Embryonic facial prominence (tissue), 1 donor: ENCODE data around the gene ZNF335.

Experiments
- DNase-seq: peaks from one replicate; pipeline ENCODE4 v3.0.0-alpha.2; 2016; ENCODE audit errors: extremely low spot score

ZNF335 gene, protein sequence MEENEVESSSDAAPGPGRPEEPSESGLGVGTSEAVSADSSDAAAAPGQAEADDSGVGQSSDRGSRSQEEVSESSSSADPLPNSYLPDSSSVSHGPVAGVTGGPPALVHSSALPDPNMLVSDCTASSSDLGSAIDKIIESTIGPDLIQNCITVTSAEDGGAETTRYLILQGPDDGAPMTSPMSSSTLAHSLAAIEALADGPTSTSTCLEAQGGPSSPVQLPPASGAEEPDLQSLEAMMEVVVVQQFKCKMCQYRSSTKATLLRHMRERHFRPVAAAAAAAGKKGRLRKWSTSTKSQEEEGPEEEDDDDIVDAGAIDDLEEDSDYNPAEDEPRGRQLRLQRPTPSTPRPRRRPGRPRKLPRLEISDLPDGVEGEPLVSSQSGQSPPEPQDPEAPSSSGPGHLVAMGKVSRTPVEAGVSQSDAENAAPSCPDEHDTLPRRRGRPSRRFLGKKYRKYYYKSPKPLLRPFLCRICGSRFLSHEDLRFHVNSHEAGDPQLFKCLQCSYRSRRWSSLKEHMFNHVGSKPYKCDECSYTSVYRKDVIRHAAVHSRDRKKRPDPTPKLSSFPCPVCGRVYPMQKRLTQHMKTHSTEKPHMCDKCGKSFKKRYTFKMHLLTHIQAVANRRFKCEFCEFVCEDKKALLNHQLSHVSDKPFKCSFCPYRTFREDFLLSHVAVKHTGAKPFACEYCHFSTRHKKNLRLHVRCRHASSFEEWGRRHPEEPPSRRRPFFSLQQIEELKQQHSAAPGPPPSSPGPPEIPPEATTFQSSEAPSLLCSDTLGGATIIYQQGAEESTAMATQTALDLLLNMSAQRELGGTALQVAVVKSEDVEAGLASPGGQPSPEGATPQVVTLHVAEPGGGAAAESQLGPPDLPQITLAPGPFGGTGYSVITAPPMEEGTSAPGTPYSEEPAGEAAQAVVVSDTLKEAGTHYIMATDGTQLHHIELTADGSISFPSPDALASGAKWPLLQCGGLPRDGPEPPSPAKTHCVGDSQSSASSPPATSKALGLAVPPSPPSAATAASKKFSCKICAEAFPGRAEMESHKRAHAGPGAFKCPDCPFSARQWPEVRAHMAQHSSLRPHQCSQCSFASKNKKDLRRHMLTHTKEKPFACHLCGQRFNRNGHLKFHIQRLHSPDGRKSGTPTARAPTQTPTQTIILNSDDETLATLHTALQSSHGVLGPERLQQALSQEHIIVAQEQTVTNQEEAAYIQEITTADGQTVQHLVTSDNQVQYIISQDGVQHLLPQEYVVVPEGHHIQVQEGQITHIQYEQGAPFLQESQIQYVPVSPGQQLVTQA (N-terminal part only)

DNA sequence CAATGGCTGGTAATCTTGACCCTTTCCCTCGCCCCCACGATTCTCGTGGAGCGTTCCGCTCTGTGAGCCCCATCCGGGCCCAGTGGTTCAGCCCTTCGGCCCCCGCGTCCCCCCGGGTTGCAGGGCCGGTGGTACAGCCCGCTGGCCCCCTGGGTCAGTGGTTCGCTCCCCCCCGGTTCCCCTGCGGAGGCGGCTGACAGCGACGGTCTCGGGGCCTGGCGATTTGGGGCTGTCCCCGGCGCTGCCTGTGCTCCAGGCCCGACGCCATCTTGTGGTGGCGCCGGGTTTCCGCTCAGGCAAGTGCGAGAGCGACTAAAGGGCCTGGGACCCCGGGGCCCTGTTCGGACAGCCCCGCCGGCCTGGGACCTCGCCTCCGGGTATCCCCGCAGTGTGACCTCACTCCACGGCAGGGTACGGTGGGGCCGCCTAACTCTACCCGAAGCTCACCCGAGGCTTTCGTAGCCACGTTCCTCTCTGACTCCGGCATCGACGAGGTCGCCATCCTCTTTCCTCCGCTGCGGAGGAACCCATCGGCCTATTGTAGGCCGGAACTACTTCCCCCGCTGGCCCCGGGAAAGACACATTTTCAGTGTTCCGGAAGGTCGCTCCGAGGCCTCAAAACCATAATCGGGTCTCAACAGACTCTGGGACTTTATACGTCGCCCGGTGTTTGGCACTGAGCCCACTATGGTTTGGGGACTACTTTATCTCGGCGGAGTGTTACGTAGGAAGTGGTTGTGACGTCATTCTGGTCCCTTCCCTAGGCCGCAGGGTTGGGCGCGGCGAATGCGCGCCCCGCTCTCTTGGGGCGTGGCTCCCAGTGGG, at the start of gene ZNF335:
Gene ZNF335 (minus strand): TSS at position 529 of the 825 bp plus-strand sequence. CDS start 793 bp downstream, outside the sequence.
- DNase-seq: peak; percentile 92

DNA sequence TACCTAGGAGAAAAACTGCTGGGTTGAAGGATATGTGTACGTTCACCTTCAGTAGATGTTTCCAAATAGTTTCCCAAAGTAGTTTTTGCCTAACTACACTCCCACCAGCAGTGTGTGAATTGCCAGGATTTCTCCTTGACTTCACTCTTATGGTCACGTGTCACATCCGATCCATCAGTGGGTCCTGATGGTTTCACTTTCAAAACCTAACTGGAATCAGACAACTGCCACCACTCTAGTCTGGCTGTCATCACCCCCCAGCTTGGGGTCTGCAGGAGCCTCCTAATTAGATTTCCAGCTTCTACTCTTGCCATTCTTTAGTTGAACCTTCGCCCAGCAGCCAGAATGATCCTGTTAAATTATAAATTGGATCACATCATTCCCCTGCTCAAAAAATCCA, 48.6 kb upstream of the ZNF335 start:
- DNase-seq: no peak

DNA sequence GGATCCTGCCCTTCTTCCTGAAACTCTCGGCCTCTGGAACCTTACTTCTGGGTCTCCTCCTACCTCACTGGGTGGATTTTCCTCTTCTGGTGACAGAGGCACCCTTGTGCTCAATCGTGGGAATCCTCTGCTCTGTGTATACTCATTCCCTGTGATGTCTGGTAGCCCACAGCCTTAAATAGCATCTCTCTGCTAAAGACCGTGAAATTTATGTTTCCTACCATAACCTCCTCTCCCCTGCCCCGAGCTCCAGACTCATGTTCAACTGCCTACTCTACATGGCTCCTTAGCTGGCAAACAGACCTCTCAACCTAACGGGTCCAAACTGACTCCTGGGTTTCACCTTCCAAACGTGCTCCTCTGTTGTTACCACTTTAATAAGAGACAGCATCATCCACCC, 46.6 kb upstream of the ZNF335 start:
- no peak for DNase-seq

DNA sequence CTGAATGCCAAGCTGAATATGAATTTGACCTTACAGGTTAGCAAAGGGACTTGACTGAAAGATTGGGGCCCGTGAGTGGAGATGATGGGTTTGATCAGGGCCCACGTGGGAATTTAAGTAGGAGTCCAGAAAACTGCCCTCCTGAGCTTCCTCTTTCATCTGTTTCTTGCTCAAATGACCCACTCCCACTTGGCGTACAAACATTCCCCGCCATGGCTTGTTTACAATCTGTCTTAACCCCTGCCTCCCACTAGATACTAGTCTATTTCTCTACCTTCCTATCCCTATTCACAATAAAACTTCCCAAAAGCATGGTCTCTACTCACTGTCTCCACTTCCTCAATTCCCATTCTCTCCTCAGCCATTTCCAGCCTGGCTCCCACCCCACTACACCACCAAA, 46.1 kb upstream of the ZNF335 start:
- DNase-seq: no peak

DNA sequence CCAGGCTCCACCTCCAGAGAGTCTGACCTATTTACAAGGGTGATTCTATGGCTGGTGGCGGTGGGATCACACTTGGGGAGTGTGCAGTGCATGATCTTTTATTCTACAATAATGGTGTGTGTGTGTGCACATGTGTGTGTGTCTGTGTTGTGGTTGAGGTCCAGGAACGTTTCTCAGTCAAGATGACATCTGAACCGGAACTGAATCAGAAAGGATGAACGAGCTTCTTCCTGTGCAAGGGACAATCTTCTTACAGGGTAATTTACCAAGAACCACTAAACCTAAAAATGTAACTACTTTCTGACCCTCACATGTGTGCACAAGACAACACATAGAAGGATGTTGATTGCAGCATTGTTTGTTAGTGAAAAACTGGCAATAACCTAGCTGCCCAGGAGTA, 45.3 kb upstream of the ZNF335 start:
- DNase-seq: no peak

DNA sequence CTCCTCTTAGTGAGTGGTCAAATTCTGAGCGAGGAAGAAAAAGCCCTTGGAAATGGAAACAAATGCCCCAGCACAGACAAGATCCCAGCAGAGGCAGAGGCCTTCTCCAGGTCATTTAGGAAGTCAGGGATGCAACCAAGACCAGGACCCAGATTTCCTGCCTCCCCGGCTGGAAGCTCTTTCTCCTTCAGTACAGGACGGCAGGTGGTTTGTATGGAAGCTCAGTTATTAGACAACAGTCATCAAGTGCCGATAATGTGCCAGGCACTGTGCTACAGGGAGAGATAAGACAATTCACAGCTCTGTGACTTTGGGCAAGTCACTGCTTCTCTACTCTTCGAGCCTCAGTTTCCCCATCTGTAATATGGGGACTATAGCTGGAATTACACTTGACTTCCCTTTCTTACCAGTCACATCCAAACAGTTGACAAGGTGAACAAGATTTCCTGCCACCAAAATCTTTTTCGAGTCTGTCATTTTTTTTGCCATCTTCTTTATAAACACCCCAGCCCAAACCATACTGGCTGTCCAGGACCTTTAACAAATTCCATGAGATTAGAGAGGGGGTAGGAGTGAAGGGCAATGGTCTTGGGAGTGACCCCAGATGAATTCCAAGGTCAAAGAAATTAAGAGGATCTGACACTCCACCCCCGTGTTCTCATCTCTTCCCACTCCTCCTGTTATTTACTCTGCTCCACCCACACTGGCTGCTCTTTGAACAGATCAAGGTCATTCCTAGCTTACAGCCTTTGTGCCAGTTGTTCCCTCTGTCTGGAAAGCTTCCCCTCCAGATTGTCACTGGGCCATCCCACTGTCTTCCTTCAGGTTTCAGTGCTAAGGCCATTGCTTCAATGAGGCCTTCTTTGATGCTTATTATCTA, 42.8 kb upstream of the ZNF335 start:
- DNase-seq: no peak

DNA sequence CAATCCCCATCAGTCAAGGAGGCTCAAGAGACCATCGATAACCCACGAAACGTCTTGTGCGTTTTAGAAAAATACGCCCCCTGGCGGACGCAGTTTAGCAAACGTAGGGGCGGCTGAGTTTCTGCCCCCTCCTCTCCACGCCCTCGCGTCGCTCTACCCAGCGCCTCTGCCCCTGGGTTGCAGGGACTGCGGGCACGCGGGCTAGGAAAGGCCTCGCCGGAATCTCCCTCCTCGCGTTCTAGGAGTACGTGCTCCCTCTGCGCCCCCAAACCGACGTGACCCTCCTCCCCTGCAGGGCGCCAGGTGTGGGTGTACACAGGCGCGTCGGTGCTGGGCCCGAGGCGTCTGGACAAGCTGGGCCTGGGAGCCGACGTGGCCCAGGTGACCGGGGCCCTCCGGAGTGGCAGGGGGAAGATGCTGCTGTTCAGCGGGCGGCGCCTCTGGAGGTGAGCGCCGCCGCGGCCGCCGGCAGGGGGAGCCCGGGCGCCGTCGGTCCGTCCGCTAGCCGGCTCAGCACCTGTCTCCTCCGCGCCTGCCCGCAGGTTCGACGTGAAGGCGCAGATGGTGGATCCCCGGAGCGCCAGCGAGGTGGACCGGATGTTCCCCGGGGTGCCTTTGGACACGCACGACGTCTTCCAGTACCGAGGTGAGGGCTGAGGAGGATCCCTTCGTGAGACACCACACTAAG, 42.0 kb upstream of the ZNF335 start:
- DNase-seq: no peak

DNA sequence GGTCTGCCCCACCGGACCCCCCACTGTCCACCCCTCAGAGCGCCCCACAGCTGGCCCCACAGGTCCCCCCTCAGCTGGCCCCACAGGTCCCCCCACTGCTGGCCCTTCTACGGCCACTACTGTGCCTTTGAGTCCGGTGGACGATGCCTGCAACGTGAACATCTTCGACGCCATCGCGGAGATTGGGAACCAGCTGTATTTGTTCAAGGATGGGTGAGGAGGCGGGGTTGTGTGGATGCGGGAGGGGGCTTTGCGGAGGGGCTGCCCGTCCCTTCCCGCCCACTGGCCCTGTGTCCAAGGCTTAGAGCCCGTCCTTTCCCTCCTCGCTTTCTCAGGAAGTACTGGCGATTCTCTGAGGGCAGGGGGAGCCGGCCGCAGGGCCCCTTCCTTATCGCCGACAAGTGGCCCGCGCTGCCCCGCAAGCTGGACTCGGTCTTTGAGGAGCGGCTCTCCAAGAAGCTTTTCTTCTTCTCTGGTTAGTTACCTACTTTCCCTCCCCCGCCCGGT, 41.4 kb upstream of the ZNF335 start:
- DNase-seq: no peak

DNA sequence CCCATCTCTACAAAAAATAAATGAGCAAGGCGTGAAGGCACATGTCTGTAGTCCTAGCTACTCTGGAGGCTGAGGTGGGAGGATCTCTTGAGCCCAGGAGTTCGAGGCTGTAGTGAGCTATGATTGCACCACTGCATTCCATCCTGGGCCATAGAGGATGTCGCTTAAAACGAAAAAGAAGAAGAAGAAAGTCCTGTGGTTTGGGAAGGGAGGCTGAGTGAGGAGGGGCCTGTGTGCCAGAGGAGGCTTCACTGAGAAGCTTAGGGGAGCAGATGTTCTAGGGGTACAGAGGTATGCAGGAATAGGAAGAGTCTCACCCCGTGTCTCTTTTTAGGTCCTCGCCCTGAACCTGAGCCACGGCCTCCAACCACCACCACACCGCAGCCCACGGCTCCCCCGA, 40.9 kb upstream of the ZNF335 start:
- no peak for DNase-seq

DNA sequence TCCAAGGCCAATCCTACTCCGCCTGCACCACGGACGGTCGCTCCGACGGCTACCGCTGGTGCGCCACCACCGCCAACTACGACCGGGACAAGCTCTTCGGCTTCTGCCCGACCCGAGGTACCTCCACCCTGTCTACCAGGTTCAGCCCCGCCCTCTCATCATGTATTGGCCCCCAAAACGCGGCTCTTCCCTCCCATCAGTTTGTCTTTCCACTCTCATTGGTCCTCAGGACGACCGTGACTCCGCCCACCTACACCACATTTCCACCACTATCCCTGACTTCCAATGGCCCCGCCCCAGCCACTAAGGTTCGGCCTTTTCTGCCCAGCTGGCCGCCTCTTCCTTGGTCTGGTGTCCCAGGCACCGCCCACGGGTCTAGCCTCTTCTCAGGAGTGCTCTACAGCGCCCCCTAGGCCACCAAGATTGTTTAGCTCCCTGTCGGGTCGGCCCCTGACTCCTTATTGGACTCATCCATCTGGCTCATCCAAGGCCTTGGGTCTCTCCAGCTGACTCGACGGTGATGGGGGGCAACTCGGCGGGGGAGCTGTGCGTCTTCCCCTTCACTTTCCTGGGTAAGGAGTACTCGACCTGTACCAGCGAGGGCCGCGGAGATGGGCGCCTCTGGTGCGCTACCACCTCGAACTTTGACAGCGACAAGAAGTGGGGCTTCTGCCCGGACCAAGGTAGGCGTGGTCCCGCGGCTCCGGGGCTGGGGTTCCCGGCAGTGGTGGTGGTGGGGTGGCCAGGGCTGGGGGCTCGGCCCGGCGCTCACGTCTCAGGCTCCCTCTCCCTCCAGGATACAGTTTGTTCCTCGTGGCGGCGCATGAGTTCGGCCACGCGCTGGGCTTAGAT, 39.9 kb upstream of the ZNF335 start:
- no peak for DNase-seq

DNA sequence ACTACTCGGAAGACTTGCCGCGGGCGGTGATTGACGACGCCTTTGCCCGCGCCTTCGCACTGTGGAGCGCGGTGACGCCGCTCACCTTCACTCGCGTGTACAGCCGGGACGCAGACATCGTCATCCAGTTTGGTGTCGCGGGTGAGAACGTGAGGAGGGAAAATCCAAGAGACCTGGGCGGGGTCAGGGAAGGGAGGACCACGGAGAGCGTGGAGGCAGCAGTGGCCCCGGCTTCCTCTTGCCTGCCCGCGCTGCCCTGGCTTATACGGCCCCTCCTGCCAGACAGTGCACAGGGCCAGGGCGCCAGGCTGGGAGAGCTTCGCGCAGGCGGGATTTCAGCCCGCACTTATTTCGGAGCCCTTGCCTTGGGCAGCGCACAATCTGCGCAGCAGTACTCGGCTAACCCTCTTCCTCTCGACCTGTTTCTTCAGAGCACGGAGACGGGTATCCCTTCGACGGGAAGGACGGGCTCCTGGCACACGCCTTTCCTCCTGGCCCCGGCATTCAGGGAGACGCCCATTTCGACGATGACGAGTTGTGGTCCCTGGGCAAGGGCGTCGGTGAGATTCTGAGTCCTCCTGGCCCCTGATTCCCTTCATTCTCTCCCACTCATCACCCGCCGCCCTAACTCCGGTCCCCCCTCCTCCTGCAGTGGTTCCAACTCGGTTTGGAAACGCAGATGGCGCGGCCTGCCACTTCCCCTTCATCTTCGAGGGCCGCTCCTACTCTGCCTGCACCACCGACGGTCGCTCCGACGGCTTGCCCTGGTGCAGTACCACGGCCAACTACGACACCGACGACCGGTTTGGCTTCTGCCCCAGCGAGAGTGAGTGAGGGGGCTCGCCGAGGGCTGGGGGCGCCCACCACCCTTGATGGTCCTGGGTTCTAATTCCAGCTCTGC, 38.7 kb upstream of the ZNF335 start:
- no peak for DNase-seq

DNA sequence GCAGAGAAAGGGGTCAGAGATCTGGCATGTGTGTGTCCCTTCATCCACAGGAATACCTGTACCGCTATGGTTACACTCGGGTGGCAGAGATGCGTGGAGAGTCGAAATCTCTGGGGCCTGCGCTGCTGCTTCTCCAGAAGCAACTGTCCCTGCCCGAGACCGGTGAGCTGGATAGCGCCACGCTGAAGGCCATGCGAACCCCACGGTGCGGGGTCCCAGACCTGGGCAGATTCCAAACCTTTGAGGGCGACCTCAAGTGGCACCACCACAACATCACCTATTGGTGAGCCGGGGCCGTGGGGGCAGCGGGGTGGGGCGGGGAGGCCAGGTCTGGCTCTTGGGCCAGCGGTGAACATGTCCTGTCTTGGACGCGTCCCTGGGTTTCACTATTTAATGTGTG, 37.8 kb upstream of the ZNF335 start:
- no peak for DNase-seq

DNA sequence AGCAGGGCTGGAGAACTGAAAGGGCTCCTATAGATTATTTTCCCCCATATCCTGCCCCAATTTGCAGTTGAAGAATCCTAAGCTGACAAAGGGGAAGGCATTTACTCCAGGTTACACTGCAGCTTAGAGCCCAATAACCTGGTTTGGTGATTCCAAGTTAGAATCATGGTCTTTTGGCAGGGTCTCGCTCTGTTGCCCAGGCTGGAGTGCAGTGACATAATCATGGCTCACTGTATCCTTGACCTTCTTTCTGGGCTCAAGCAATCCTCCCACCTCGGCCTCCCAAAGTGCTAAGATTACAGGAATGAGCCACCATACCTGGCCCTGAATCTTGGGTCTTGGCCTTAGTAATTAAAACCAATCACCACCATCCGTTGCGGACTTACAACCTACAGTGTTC, 35.7 kb upstream of the ZNF335 start:
- DNase-seq: no peak

DNA sequence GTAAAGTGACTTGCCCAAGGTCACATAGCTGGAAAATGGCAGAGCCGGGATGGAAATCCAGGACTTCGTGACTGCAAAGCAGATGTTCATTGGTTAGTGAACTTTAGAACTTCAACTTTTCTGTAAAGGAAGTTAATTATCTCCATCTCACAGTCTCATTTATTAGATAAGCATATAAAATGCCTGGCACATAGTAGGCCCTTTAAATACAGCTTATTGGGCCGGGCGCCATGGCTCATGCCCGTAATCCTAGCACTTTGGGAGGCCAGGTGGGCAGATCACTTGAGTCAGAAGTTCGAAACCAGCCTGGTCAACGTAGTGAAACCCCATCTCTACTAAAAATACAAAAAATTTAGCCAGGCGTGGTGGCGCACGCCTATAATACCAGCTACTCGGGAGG, 35.0 kb upstream of the ZNF335 start:
- DNase-seq: no peak

DNA sequence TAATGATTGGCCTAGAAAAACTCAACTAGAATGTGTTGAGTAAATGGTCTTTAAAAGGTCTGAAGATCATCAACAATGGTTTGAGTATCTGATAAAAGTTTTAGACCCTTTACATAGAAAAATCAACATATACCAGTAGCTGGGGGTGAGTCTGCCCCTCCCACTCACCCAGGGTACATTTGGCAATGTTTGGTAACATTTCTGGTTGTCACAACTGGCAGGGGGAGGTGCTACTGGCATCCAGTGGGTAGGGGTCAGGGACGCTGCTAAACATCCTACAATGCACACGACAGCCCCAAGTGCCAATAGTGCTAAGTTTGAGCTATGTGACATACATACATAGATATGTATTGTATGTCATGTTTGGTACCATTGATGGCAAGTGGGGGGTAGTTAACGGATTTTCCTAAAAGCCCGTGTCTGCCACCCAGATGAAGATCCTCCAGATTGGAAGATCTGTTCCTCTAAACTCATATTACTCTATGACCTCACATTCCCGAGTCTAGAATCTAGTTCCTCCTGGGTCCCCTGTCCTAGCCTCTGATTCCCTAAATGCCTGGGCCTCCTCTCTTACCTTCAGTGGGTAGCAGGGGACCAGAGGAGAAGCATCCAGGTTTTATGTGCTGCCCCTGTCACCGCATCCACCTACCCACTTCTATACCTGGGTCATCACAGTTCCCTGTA, 34.2 kb upstream of the ZNF335 start:
- DNase-seq: no peak

DNA sequence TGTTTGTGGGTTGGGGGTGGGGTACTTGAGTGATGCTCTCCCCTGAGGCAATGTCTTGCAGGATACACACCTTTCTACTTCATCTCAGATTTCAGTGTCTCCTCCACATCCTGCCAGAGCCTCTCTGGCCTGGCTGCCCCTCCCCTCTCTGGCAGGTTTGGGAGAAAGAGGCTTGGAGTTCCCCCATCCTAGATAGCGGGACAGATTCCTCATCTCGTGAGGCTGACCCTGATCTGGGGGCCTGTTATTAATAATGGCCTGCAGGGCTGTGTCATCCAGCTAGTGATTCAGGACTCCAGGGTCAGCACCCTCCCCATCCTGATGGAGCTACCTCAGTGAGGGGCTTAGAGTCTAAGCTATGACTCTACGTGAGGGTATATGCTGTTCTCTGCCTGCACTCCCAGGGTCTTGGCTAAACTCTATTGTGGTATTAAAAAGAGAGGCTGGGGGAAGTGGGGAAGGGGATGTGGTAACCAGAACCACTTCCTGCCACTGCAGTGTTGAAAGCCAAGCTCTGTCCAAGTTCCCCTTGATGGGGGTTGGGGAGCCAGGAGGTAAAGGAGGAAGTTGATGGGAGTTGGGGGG, 33.0 kb upstream of the ZNF335 start:
- no peak for DNase-seq
